Heart left ventricle (tissue), 13 donors: ENCODE results near the gene YWHAQ.

Source experiments
- POLR2A ChIP-seq, 2 donors: fragments of 450-650 bp; IDR thresholded peaks; one replicate each; pipeline ENCODE4 v1.6.1; 2017; ENCODE audit warnings: antibody characterized with exemption in 2 of 2, mild to moderate bottlenecking in 2 of 2, moderate library complexity in 2 of 2
- TF ChIP-seq, protein P1 (sequence below), 12 donors: fragments of 200-600 bp; sonication (generic) in 4 of 12; IDR thresholded peaks; one replicate each; pipeline versions ENCODE4 v1.5.0 to v1.8.0; 2018 to 2022; ENCODE audit warnings: antibody characterized with exemption in 12 of 12, mild to moderate bottlenecking in 5 of 12
- donor health status: ischemic (EF 13 %, LVEDD 7.1; RV severe dilation, severe dysfunction).
- donor health status: DM: no; HTN: yes; CAD: no.
- donor health status: DM: no; HTN: no; CAD: no.
- donor health status: ischemic (EF 25% LVEDD 6.9; RV normal size, moderate dysfunction).
- donor health status: ischemic (EF 25% LVEDD 5.7; RV mildly dilated, moderate dysfunction).
- donor health status: ischemic (EF 35%, LVEDD 5.7; RV mildly dilated, moderate dysfunction).
- donor health status: nonischemic (EF 11% LVEDD 7.7; RV severe dilation, severe dysfunction).
- donor health status: DM: yes; HTN: yes; CAD: no.
- donor health status: PGD.
- donor health status: ischemic (EF 29% LVEDD 5.4; RV normal size, mild dysfunction).
- donor health status: nonischemic (EF 23%, LVEDD 6.1; RV moderate dilation, normal function).

GRCh38 chr2:9657083-9657482, 26.3 kb upstream of the YWHAQ start:
- TF ChIP-seq, protein P1, sequence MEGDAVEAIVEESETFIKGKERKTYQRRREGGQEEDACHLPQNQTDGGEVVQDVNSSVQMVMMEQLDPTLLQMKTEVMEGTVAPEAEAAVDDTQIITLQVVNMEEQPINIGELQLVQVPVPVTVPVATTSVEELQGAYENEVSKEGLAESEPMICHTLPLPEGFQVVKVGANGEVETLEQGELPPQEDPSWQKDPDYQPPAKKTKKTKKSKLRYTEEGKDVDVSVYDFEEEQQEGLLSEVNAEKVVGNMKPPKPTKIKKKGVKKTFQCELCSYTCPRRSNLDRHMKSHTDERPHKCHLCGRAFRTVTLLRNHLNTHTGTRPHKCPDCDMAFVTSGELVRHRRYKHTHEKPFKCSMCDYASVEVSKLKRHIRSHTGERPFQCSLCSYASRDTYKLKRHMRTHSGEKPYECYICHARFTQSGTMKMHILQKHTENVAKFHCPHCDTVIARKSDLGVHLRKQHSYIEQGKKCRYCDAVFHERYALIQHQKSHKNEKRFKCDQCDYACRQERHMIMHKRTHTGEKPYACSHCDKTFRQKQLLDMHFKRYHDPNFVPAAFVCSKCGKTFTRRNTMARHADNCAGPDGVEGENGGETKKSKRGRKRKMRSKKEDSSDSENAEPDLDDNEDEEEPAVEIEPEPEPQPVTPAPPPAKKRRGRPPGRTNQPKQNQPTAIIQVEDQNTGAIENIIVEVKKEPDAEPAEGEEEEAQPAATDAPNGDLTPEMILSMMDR (IDR thresholded peaks at IDR 0.05), result no peak
- no peak for TF ChIP-seq POLR2A (IDR thresholded peaks at IDR 0.05)
